ENCODE data around the gene ATP6V1D. TPM values are rescaled to one million over a fixed set of nuclear protein-coding genes. Genes with fewer than 3 reads are reported as not detected.

The ATP6V1D gene
- total RNA-seq, 1 donor from 2014 or later = 156 TPM

DNA sequence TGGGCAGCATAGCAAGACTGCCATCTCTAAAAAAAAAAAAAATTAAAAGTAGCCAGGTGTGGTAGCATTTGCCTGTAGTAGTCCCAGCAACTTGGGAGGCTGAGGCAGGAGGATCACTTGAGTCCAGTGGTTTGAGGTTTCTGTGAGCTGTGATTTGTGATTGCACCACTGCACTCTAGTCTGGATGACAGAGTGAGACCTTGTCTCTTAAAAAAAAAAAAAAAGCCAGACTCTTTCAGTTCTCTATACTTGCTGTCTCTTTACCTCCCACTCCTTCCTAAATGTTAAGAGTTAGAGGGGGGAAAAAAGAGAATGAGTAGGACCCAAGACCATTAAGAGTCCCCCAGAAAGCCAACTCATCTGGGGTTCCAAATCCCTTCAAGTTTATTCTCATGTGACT is 18.3 kb upstream of the ATP6V1D start:
- no peak overlapping the region for H3K4me3 ChIP-seq (ENCODE audit: low read depth, low read length)
- peaks cover 1% of the 10 kb centered on the region for H3K36me3 ChIP-seq (ENCODE audit: control insufficient read depth, insufficient read depth, low read length)
- H3K27me3 ChIP-seq (ENCODE audit: control insufficient read depth, insufficient read depth, low read length) = no peaks in the 10 kb centered on the region
- no peak for TF ChIP-seq CTCF (IDR thresholded peaks at IDR 0.05; ENCODE audit: insufficient read depth, low read length, poor library complexity, severe bottlenecking)
- DNase-seq (ENCODE audit: low read depth) = no peak

DNA sequence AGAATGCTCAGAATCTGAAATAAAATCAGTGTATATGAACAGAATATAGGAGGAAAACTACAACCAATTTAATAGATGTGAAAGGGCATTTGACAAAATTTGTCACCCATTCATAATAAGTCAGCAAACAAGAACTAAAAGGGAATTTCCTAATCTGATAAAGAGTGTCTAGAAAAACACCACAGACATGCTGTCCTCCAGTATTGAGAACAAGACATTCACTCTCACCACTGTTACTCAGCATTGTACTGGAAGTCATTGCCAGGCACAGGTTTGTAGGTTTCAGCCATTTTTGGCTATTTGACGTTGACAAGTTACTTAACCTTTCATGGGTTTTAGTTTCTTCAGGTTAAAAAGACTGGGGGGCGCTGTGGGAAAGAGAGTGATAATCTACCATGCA is 13.7 kb upstream of the ATP6V1D start:
- no peak overlapping the region for H3K4me3 ChIP-seq (ENCODE audit: low read depth, low read length)
- H3K27me3 ChIP-seq (ENCODE audit: control insufficient read depth, insufficient read depth, low read length) = no peaks in the 10 kb centered on the region
- H3K36me3 ChIP-seq (ENCODE audit: control insufficient read depth, insufficient read depth, low read length) = peaks cover under 1% of the 10 kb centered on the region
- no peak for DNase-seq (ENCODE audit: low read depth)
- TF ChIP-seq CTCF (IDR thresholded peaks at IDR 0.05; ENCODE audit: insufficient read depth, low read length, poor library complexity, severe bottlenecking) = no peak

- TF ChIP-seq CTCF (IDR thresholded peaks at IDR 0.05; ENCODE audit: insufficient read depth, low read length, poor library complexity, severe bottlenecking) = no peak
- Histone ChIP-seq H3K36me3 (ENCODE audit: control insufficient read depth, insufficient read depth, low read length) (peaks cover 2% of the 10 kb centered on the region), H3K4me3 (ENCODE audit: low read depth, low read length) (no peak overlapping the region), H3K27me3 (ENCODE audit: control insufficient read depth, insufficient read depth, low read length) (no peaks in the 10 kb centered on the region)
- no peak for DNase-seq (ENCODE audit: low read depth)
Observed at GRCh38 chr14:67372833-67373232, 13.2 kb upstream of the ATP6V1D start.

GRCh38 chr14:67371247-67372148 is 11.9 kb upstream of the ATP6V1D start:
- Histone ChIP-seq H3K27me3 (ENCODE audit: control insufficient read depth, insufficient read depth, low read length) (no peaks in the 10 kb centered on the region), H3K36me3 (ENCODE audit: control insufficient read depth, insufficient read depth, low read length) (peaks cover 2% of the 10 kb centered on the region), H3K4me3 (ENCODE audit: low read depth, low read length) (no peak overlapping the region)
- no peak for DNase-seq (ENCODE audit: low read depth)
- no peak for TF ChIP-seq CTCF (IDR thresholded peaks at IDR 0.05; ENCODE audit: insufficient read depth, low read length, poor library complexity, severe bottlenecking)

GRCh38 chr14:67370830-67371229 is 11.2 kb upstream of the ATP6V1D start:
- no peak overlapping the region for H3K4me3 ChIP-seq (ENCODE audit: low read depth, low read length)
- no peak for TF ChIP-seq CTCF (IDR thresholded peaks at IDR 0.05; ENCODE audit: insufficient read depth, low read length, poor library complexity, severe bottlenecking)
- peaks cover 3% of the 10 kb centered on the region for H3K36me3 ChIP-seq (ENCODE audit: control insufficient read depth, insufficient read depth, low read length)
- no peak for DNase-seq (ENCODE audit: low read depth)
- no peaks in the 10 kb centered on the region for H3K27me3 ChIP-seq (ENCODE audit: control insufficient read depth, insufficient read depth, low read length)

GRCh38 chr14:67365476-67365875 is 5.9 kb upstream of the ATP6V1D start:
- peaks cover 3% of the 10 kb centered on the region for H3K36me3 ChIP-seq (ENCODE audit: control insufficient read depth, insufficient read depth, low read length)
- no peak for DNase-seq (ENCODE audit: low read depth)
- H3K4me3 ChIP-seq (ENCODE audit: low read depth, low read length) = no peak overlapping the region
- no peak for TF ChIP-seq CTCF (IDR thresholded peaks at IDR 0.05; ENCODE audit: insufficient read depth, low read length, poor library complexity, severe bottlenecking)
- no peaks in the 10 kb centered on the region for H3K27me3 ChIP-seq (ENCODE audit: control insufficient read depth, insufficient read depth, low read length)
